ENCODE results near the gene FAM107B. TPM values are rescaled to one million over a fixed set of nuclear protein-coding genes. Genes with fewer than 3 reads are reported as not detected.

FAM107B gene
- total RNA-seq, 1 donor from 2014 or later = 82.2 TPM

- Mint-ChIP-seq H3K27ac (peak overlapping the region; percentile 76), H3K27me3 (no peaks in the 10 kb centered on the region), H3K4me3 (ENCODE audit: low read depth) (no peak overlapping the region), H3K9me3 (ENCODE audit: low read depth) (no peaks in the 10 kb centered on the region), H3K36me3 (ENCODE audit: insufficient read depth) (peaks cover 29% of the 10 kb centered on the region), H3K4me1 (ENCODE audit: low read depth) (peaks cover 10% of the 10 kb centered on the region)
- TF ChIP-seq CTCF (IDR thresholded peaks at IDR 0.05; ENCODE audit: unreplicated experiment) = no peak
- no peak for DNase-seq (ENCODE audit: low spot score, unreplicated experiment)
Observed at GRCh38 chr10:14523286-14523685, 251.4 kb downstream of the FAM107B start.

- TF ChIP-seq CTCF (IDR thresholded peaks at IDR 0.05; ENCODE audit: unreplicated experiment) = no peak
- Mint-ChIP-seq H3K36me3 (ENCODE audit: insufficient read depth) (peaks cover 22% of the 10 kb centered on the region), H3K9me3 (ENCODE audit: low read depth) (no peaks in the 10 kb centered on the region), H3K27ac (no peak overlapping the region), H3K4me1 (ENCODE audit: low read depth) (no peaks in the 10 kb centered on the region), H3K27me3 (no peaks in the 10 kb centered on the region), H3K4me3 (ENCODE audit: low read depth) (no peak overlapping the region)
- no peak for DNase-seq (ENCODE audit: low spot score, unreplicated experiment)
Observed at GRCh38 chr10:14519785-14520184, 254.9 kb downstream of the FAM107B start.

GRCh38 chr10:14518149-14518548, 256.5 kb downstream of the FAM107B start:
- Mint-ChIP-seq H3K27ac (no peak overlapping the region), H3K4me3 (ENCODE audit: low read depth) (no peak overlapping the region), H3K36me3 (ENCODE audit: insufficient read depth) (peaks cover 24% of the 10 kb centered on the region), H3K9me3 (ENCODE audit: low read depth) (no peaks in the 10 kb centered on the region), H3K4me1 (ENCODE audit: low read depth) (no peaks in the 10 kb centered on the region), H3K27me3 (no peaks in the 10 kb centered on the region)
- TF ChIP-seq CTCF (IDR thresholded peaks at IDR 0.05; ENCODE audit: unreplicated experiment) = no peak
- DNase-seq (ENCODE audit: low spot score, unreplicated experiment) = no peak

GRCh38 chr10:14513123-14513522, 261.6 kb downstream of the FAM107B start:
- H3K9me3 Mint-ChIP-seq (ENCODE audit: low read depth) = peaks cover 13% of the 10 kb centered on the region
- H3K36me3 Mint-ChIP-seq (ENCODE audit: insufficient read depth) = peaks cover 40% of the 10 kb centered on the region
- no peak for TF ChIP-seq CTCF (IDR thresholded peaks at IDR 0.05; ENCODE audit: unreplicated experiment)
- DNase-seq (ENCODE audit: low spot score, unreplicated experiment) = no peak
- no peaks in the 10 kb centered on the region for H3K27me3 Mint-ChIP-seq
- H3K4me3 Mint-ChIP-seq (ENCODE audit: low read depth) = no peak overlapping the region
- no peaks in the 10 kb centered on the region for H3K4me1 Mint-ChIP-seq (ENCODE audit: low read depth)
- no peak overlapping the region for H3K27ac Mint-ChIP-seq

- Mint-ChIP-seq H3K4me3 (ENCODE audit: low read depth) (no peak overlapping the region), H3K27ac (no peak overlapping the region), H3K4me1 (ENCODE audit: low read depth) (peaks cover 12% of the 10 kb centered on the region), H3K36me3 (ENCODE audit: insufficient read depth) (peaks cover 36% of the 10 kb centered on the region), H3K9me3 (ENCODE audit: low read depth) (peaks cover 13% of the 10 kb centered on the region), H3K27me3 (no peaks in the 10 kb centered on the region)
- DNase-seq (ENCODE audit: low spot score, unreplicated experiment) = no peak
- TF ChIP-seq CTCF (IDR thresholded peaks at IDR 0.05; ENCODE audit: unreplicated experiment) = no peak
Observed at GRCh38 chr10:14510346-14510745, 264.4 kb downstream of the FAM107B start.
